Endothelial cell of hepatic sinusoid (primary cell): ENCODE measurements around the gene SLC25A20.
"Not testable (repeated sequence)": the region's sequence is repeated elsewhere in the genome, so short reads cannot be mapped to it uniquely, and the experiment has no call there.

Experiments used
- in situ Hi-C: cut with HindIII; loops from 2 replicates; pipeline ENCODE4 v1.10.0; 2017; ENCODE audit warnings: low sequenced_read_pairs

The SLC25A20 gene

GRCh38 chr3:48898383-48899234 lies at the start of gene SLC25A20:
Gene SLC25A20, minus strand, starts transcription at chr3:48898882. Its CDS starts 88 bp downstream, at chr3:48898794.
- in situ Hi-C loops: no loop called here

GRCh38 chr3:48945891-48946549 lies 47.3 kb upstream of the SLC25A20 start:
- in situ Hi-C loops: no loop called here

- in situ Hi-C loops: no loop called here
Measured at GRCh38 chr3:48945432-48945831, 46.8 kb upstream of the SLC25A20 start.

- in situ Hi-C loops: no loop called here
Measured at GRCh38 chr3:48938689-48939088, 40.0 kb upstream of the SLC25A20 start.

GRCh38 chr3:48938156-48938555 lies 39.5 kb upstream of the SLC25A20 start:
- in situ Hi-C loops: no loop called here

GRCh38 chr3:48935530-48935929 lies 36.8 kb upstream of the SLC25A20 start:
- in situ Hi-C loops: no loop called here

- in situ Hi-C loops: no loop called here
Measured at GRCh38 chr3:48934333-48934991, 35.8 kb upstream of the SLC25A20 start.

GRCh38 chr3:48931944-48932580 lies 33.4 kb upstream of the SLC25A20 start:
- in situ Hi-C loops: no loop called here

- in situ Hi-C loops: no loop called here
Measured at GRCh38 chr3:48930590-48930989, 31.9 kb upstream of the SLC25A20 start.

GRCh38 chr3:48929358-48930035 lies 30.8 kb upstream of the SLC25A20 start:
- in situ Hi-C loops: no loop called here

- in situ Hi-C loops: no loop called here
Measured at GRCh38 chr3:48928679-48929078, 30.0 kb upstream of the SLC25A20 start.

- in situ Hi-C loops: no loop called here
Measured at GRCh38 chr3:48927928-48928327, 29.2 kb upstream of the SLC25A20 start.

- in situ Hi-C loops: no loop called here
Measured at GRCh38 chr3:48926425-48927392, 28.0 kb upstream of the SLC25A20 start.

- in situ Hi-C loops: no loop called here
Measured at GRCh38 chr3:48919215-48920138, 20.8 kb upstream of the SLC25A20 start.

GRCh38 chr3:48918388-48919214 lies 19.9 kb upstream of the SLC25A20 start, which contains the start of gene ARIH2:
Gene ARIH2, plus strand, starts transcription at chr3:48918842. Its CDS starts 8,717 bp downstream, at chr3:48927559.
- in situ Hi-C loops: no loop called here

- in situ Hi-C loops: no loop called here
Measured at GRCh38 chr3:48915296-48915695, 16.6 kb upstream of the SLC25A20 start.

- in situ Hi-C loops: not testable (repeated sequence)
Measured at GRCh38 chr3:48907026-48907425, 8.3 kb upstream of the SLC25A20 start.
